GM12865 (cell line): ENCODE measurements around the gene TMEM141.
"Not testable (repeated sequence)": the region's sequence is repeated elsewhere in the genome, so short reads cannot be mapped to it uniquely, and the experiment has no call there.

Source experiments
- DNase-seq: peaks from one replicate; pipeline ENCODE4 v3.0.0; 2010; ENCODE audit warnings: low read depth
- H3K4me3 ChIP-seq: 2 replicates; pipeline ENCODE4 v1.5.1; 2011; ENCODE audit warnings: mild to moderate bottlenecking, low read depth, low read length, control low read depth
- TF ChIP-seq, protein P1 (sequence below): IDR thresholded peaks from 2 replicates; pipeline ENCODE4 v1.5.1; 2011; ENCODE audit warnings: low read length, control low read depth, low read depth, inconsistent platforms; ENCODE audit not compliant: insufficient read depth; ENCODE audit errors: missing control alignments

TMEM141 gene

DNA sequence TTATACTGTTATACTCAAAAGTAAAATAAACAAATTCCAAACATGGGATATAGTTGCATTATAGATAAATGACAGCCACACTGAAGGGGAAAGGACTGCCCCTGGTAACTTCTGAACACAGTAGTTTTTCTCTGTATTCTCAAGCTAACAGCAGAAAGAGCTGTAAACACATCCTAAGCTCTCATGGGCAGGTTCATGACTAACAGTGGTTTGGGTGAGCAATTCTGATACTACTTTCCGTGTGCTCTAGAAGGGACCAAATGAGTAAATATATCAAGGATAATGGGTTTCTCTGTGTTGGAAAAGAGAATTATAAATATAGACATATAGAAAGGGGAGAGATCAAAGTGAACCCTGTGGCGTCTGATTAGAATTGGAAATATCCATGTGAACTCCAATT lies 40.6 kb upstream of the TMEM141 start:
- no peak for DNase-seq
- no peak overlapping the region for H3K4me3 ChIP-seq

DNA sequence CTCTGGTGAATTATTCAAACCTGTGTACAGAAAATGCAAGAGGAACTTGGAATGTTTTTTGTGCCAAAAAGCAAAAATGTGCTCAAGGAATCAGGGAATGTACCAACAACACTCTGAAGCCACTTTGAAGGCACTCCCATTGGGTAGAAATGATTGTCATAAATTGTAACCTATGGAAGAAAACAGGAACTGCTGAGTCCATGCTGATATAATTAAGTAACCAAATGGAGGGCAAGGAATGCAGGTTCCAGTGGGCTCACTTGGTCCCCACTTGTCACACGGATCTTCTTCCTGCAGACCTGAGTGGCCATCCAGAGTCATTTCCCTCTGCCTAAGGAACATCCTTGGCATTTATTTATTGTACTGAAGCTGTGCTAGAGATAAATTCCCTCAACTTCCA lies 39.9 kb upstream of the TMEM141 start:
- no peak for DNase-seq
- no peak overlapping the region for H3K4me3 ChIP-seq
- TF ChIP-seq, protein P1, sequence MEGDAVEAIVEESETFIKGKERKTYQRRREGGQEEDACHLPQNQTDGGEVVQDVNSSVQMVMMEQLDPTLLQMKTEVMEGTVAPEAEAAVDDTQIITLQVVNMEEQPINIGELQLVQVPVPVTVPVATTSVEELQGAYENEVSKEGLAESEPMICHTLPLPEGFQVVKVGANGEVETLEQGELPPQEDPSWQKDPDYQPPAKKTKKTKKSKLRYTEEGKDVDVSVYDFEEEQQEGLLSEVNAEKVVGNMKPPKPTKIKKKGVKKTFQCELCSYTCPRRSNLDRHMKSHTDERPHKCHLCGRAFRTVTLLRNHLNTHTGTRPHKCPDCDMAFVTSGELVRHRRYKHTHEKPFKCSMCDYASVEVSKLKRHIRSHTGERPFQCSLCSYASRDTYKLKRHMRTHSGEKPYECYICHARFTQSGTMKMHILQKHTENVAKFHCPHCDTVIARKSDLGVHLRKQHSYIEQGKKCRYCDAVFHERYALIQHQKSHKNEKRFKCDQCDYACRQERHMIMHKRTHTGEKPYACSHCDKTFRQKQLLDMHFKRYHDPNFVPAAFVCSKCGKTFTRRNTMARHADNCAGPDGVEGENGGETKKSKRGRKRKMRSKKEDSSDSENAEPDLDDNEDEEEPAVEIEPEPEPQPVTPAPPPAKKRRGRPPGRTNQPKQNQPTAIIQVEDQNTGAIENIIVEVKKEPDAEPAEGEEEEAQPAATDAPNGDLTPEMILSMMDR = no peak

More for the DNA sequence above, 40.6 kb upstream of the TMEM141 start:
- TF ChIP-seq, protein P1 = no peak

DNA sequence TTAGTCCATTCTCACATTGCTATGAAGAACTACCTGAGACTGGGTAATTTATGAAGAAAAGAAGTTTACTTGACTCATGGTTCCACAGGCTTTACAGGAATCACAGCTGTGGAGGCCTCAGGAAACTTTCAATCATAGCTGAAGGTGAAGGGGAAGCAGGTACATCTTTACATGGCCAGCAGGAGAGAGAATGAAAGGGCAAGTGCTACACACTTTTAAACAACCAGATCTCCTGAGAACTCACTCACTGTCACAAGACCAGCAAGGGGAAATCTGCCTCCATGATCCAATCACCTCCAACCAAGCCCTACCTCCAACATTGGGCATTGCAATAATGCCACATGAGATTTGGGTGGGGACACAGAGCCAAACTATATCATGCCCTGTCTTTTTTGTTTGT lies 39.3 kb upstream of the TMEM141 start:
- DNase-seq = no peak
- TF ChIP-seq, protein P1 = no peak
- no peak overlapping the region for H3K4me3 ChIP-seq

DNA sequence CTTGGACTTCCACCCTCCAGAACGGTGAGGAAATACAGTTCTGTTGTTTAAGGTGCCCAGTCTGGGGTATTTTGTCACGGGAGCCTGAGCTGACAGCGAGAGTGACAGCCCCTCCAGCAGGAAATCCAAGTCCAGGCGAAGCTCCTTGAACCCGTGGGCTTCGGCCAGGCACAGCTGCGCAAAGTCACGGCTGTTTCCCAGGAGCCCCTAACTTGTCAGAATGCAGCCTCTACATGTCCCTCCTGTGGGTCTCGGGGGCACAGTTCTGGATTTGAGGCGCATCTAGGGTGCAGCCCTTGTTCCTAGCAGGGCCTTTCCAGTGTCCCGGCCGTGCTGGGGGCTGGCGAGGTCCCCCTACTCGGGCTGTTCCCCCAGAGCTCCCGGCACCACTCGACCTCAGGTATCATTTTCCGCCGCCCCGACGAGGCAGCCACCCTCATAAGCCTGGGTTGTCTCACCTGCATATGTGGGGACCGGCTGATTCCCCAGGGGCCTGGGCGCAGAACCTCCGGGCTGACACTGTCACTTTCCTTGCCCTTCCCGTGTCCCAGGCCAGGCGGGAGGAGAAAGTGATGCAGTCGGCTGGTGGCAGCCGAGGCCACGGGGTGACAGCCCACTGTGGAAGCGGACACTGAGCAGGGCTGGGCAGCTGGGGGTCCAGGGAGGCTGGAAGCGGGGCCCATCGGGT lies 37.6 kb upstream of the TMEM141 start:
- TF ChIP-seq, protein P1 = no peak
- DNase-seq = no peak
- H3K4me3 ChIP-seq = no peak overlapping the region

DNA sequence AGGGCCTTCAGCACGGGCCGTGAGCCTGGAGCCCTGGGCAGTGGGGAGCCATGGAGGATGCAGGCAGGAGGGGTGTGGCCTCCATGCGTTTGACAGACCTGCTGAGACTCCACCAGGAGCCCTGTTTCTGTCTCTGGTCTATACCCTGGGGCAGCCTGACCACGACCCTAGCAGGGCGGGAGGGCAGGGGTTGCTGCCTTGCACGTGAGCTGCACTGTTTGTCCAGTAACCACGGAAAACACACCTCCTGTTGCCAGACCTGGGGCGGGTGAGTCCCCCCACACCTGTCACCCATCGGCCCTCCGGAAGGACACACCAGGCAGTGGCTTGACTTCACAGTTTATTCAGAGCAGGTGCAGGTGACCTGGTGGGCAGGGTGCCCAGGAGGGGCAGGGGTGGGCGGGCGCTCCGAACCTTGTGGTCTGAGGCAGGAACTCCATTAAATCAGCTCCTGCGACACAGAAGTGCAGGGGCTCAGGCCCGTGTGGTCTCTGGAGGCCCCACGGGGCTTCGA lies 37.0 kb upstream of the TMEM141 start:
- no peak overlapping the region for H3K4me3 ChIP-seq
- no peak for DNase-seq
- TF ChIP-seq, protein P1 = no peak

DNA sequence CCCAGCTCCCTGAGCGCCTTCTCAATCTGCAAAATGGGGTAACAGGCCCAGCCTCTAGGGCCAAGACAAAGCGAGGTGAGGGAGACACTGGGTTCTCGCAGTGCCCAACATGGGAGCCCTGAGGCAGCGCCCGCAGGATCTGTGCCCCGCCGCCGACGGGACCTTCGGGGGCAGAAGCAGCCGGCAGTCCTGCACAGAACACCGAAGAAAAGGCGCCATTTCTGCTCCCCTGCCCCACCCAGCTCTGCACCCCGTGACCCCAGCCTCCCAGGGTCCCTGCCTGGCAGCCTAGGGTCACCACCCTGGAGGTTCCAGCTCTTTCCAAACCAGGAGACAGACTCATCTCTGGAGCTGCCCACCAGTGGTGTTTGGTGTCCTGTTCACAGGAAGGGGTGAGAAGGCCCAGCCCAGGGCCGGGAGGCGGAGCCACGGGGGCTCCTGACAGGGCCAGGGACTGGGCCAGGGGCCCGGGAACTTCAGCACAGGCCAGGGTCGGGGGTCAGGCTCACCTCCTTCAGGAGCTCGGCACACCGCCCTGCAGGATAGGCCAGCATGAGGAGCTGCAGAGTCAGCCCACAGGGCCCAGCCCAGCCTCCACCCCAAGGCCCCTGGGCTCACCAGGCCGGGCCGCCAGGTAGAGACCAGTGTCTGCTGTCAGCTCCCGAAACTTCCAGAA lies 36.4 kb upstream of the TMEM141 start:
- DNase-seq = no peak
- TF ChIP-seq, protein P1 = no peak

DNA sequence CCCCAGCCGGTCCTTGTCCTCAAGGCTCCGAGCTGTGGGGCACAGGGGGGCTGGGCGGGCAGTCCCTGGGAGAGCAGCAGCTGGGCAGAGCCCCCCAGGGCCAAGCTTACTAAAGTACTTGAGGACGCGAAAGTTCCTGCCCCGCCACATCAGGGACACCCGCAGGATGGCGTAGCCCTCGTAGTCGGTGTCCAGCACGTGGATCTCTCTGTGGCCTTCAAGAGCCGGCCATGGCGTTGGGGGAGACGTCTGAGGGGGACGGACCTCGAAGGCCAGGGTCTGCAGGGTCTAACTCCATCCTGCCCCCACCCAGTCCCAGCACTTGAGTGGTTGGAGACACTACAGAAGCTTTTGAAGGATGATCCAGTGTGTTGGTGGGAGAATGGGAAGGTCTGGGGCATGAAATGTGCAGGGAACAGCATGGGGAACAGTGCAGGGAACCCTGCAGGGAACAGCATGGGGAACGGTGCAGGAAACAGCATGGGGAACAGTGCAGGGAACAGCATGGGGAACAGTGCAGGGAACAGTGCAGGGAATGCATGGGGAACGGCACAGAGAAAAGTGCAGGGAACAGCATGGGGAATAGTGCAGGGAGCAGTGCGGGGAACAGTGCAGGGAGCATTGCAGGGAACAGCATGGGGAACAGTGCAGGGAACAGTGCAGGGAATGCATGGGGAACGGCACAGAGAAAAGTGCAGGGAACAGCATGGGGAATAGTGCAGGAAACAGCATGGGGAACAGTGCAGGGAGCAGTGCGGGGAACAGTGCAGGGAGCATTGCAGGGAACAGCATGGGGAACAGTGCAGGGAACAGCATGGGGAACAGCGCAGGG lies 35.6 kb upstream of the TMEM141 start:
- H3K4me3 ChIP-seq, DNase-seq: not testable (repeated sequence)

More for the DNA sequence above, 36.4 kb upstream of the TMEM141 start:
- H3K4me3 ChIP-seq = no peak overlapping the region
